ENCODE data around the gene SRC. TPM values are rescaled to one million over a fixed set of nuclear protein-coding genes. Genes with fewer than 3 reads are reported as not detected.

Gene SRC
- polyA plus RNA-seq, 3 donors = 13.5 to 25.7 (median 13.6) TPM

- no peak overlapping the region for H3K27ac ChIP-seq (ENCODE audit: low read depth, low read length)
- WGBS, 3 donors = 68 to 89% (median 80%) methylated on average over 3 of the region's 3 CpGs
Observed at GRCh38 chr20:37424062-37424851, 78.3 kb downstream of the SRC start.

DNA sequence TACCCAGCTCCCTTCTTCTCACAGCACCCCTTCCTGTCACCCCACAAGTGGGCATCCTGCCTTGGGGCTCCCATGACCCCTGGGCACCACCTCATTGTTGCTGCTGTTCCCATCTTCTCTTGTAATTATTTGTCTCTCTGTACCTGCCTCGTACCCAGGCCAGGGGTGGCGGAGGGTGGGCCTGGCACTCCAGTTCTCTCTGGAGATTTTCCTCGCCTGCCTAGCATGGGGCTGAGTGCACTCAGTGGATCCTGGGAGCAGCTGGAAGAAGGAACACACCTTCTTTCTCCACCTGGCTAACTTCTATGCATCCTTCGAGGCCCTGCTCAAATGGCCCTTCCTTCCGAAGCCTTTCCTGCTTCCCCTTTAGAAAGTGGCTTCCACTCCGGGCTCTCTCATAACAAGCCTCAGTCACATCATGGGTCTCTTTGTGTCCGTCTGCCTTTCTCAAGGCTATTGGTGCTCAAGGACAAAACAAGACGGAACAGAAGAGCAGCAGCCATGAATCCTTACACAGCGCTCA is 79.2 kb downstream of the SRC start:
- H3K27ac ChIP-seq (ENCODE audit: low read depth, low read length) = no peak overlapping the region
- WGBS, 3 donors = 78 to 95% (median 90%) methylated on average over 9 of the region's 9 CpGs

DNA sequence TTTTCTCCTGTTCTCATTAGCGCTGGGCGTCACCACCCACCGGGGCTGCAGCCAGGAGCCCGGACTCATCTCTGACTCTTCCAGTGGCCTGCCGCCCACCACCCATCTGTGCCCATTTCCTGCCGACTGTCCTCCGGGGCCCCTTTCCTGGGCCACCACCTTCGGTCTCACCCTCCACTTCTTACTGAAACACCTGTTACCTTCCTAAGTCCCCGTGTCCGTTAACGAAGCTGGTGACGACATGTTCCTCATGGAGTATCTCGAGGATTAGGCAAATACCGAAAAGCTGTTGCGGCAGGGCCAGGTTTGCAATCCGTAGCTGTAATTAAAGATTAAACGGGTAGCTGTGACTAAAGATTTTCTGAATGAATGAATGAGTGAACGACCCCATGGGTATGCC is 80.2 kb downstream of the SRC start:
- H3K27ac ChIP-seq (ENCODE audit: low read depth, low read length) = no peak overlapping the region
- WGBS, 3 donors = 54 to 73% (median 70%) methylated on average over 18 of the region's 18 CpGs

DNA sequence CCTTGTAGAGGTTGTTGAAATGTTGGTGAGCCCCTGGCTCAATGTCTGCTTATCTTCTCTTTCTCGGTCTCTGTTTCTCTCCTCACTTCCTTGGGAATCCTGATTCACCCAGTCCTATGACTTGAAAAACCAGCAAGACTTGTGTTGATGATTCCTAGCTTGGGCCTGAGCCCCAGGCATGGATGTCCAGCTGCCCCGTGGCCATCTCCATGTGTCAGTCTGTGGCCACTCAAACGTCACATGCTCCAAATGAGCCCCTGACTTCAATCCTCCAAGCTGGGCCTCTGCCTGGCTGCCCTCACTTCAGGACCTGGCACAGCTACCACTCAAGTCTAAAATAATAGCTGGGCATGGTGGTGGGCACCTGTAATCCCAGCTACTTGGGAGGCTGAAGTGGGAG is 81.0 kb downstream of the SRC start:
- no peak overlapping the region for H3K27ac ChIP-seq (ENCODE audit: low read depth, low read length)
- WGBS, 3 donors = 69 to 81% (median 79%) methylated on average over 3 of the region's 3 CpGs

DNA sequence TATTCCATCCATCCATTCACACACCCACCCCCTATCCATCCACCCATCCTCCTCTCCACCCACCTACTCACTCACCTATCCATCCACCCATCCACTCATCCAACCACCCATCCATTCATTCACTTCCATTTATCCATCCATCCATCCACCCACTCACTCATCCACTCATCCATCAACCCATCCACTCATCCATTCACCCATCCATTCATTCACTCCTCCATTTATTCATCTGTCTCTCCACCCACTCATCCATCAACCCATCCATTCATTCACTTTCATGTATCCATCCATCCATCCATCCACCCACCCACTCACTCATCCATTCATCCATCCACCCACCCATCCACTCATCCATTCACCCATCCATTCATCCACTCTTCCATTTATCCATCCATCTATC is 84.1 kb downstream of the SRC start:
- no peak overlapping the region for H3K27ac ChIP-seq (ENCODE audit: low read depth, low read length)

GRCh38 chr20:37430778-37431460 is 85.0 kb downstream of the SRC start:
- H3K27ac ChIP-seq (ENCODE audit: low read depth, low read length) = no peak overlapping the region
- 61 to 84% (median 76%) methylated on average over 7 of the region's 7 CpGs for WGBS, 3 donors

- 82 to 93% (median 93%) methylated on average over 12 of the region's 12 CpGs for WGBS, 3 donors
- H3K27ac ChIP-seq (ENCODE audit: low read depth, low read length) = no peak overlapping the region
Observed at GRCh38 chr20:37431786-37432185, 85.8 kb downstream of the SRC start.

GRCh38 chr20:37432606-37433005 is 86.7 kb downstream of the SRC start:
- 55 to 68% (median 64%) methylated on average over 1 of the region's 1 CpG for WGBS, 3 donors
- H3K27ac ChIP-seq (ENCODE audit: low read depth, low read length) = no peak overlapping the region

- 47 to 64% (median 63%) methylated on average over 4 of the region's 4 CpGs for WGBS, 3 donors
- H3K27ac ChIP-seq (ENCODE audit: low read depth, low read length) = no peak overlapping the region
Observed at GRCh38 chr20:37435607-37436006, 89.7 kb downstream of the SRC start.

DNA sequence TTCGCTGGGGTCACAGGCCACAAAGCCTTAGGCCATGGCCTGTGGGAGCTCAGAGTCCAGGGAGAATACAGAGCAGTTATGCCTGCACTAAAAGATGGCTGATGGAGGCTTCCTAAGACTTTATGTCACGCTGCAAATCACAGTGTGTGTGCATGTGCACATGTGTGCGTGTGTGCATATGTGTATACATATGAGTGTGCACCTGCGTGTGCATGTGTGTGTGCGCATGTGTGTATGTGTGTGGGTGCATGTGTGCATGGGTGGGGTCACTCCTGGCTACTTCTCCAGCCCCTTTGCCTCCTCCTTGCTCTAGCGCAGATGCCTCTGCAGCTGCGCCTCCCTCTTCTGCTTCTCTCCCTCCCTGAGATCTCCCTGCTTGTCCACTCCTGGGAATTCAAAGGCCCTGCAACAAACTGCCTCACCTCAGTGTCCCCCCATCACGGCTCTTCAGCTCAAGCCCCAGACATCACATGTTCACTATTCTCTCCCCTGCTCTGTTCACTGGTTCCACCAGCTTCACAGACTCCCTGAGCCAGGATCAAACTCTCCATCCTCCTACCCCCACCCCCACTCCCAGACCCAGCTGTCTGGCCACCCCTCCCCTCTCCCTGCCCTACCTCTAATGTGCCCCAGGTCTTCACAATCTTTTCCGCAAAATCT is 90.7 kb downstream of the SRC start:
- 80 to 95% (median 92%) methylated on average over 9 of the region's 9 CpGs for WGBS, 3 donors
- no peak overlapping the region for H3K27ac ChIP-seq (ENCODE audit: low read depth, low read length)

DNA sequence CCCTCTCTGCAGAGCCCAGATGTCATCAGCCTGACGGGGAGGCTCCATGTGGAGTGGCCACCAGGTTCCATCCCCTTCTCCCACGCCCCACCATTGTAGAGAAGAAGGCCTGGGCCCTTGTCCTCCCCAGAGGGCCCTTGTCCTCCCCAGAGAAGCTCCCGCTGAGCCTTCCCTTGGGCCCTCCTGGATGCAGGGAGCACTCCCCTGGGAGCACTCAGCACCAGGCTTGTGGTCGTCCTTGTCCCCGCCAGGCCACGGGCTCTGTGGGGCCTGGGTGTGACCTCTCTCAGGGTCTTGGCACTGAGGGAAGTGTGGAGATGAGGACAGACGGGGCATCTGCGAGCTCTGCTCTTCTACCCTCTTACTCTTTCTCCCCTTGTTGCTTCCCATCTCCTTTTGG is 91.7 kb downstream of the SRC start:
- no peak overlapping the region for H3K27ac ChIP-seq (ENCODE audit: low read depth, low read length)
- 82 to 92% (median 90%) methylated on average over 8 of the region's 8 CpGs for WGBS, 3 donors

GRCh38 chr20:37438464-37439222 is 92.7 kb downstream of the SRC start:
- H3K27ac ChIP-seq (ENCODE audit: low read depth, low read length) = no peak overlapping the region
- 78 to 87% (median 85%) methylated on average over 25 of the region's 25 CpGs for WGBS, 3 donors

DNA sequence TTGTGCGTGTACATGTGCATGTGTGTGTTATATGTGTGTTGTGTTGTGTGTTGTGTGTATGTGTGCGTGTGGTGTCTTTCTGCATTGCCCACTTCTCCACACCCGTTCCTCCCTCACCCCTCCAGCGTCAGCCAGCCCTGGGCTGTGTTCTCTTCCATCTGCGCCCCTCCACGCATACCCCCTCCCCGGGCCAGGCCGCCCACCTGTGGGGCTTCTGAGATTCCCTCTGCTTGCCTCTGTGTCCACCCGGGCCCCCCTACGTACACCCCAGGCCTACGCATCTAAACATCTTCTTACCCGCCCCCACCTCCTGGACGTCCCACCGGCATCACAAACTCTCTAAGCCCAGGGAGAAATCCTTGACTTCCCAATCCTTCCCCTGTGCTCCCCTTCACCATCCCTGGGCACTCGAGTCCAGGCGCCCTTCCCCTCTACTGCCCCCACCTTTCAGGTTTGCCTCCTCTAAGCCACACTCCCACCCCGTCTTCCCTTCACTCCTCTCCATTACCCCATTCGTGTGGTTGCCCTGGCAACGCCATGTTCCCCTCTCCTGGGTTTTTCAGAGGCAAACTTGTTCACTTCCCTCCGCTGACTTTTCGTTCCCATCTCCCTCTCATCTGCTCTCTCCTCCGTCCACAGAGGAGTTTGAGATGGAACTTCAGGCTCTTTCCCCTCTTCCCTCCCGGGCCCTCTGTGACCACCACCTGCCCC is 93.4 kb downstream of the SRC start:
- no peak overlapping the region for H3K27ac ChIP-seq (ENCODE audit: low read depth, low read length)
- WGBS, 3 donors = 51 to 80% (median 77%) methylated on average over 22 to 23 of the region's 23 CpGs

DNA sequence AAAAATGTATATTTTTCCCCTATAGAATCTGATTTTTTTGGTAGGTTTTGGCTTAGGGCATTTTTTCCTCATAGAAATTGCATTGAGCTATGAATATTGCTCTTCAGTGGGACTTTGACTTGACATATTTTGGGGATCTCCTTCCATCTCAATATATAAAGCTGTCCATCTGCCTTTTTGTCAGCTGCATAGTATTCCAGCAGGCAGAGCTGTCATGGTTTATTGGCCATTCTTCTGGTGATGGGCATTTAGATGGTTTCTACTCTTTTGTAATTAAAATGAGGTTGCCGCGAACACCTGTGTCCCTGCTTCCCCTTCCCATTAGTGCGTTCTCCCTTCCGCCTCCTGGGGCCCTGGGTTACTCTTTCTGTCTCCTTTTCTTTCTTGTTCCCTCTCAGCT is 95.1 kb downstream of the SRC start:
- 85 to 96% (median 94%) methylated on average over 4 of the region's 4 CpGs for WGBS, 3 donors

GRCh38 chr20:37442547-37442946 is 96.6 kb downstream of the SRC start:
- WGBS, 3 donors = 79 to 89% (median 89%) methylated on average over 1 of the region's 1 CpG
- no peak overlapping the region for H3K27ac ChIP-seq (ENCODE audit: low read depth, low read length)

More for the DNA sequence above, 95.1 kb downstream of the SRC start:
- no peak overlapping the region for H3K27ac ChIP-seq (ENCODE audit: low read depth, low read length)

- 70 to 91% (median 88%) methylated on average over 3 of the region's 3 CpGs for WGBS, 3 donors
Observed at GRCh38 chr20:37442986-37443385, 97.0 kb downstream of the SRC start.

GRCh38 chr20:37443596-37443995 is 97.7 kb downstream of the SRC start:
- H3K27ac ChIP-seq (ENCODE audit: low read depth, low read length) = no peak overlapping the region
- WGBS, 3 donors = 78 to 83% (median 81%) methylated on average over 4 of the region's 4 CpGs

More at GRCh38 chr20:37442986-37443385, 97.0 kb downstream of the SRC start:
- no peak overlapping the region for H3K27ac ChIP-seq (ENCODE audit: low read depth, low read length)

GRCh38 chr20:37445041-37445440 is 99.1 kb downstream of the SRC start:
- H3K27ac ChIP-seq (ENCODE audit: low read depth, low read length) = no peak overlapping the region
- 62 to 80% (median 76%) methylated on average over 6 of the region's 6 CpGs for WGBS, 3 donors

Data from adipose tissue (tissue), 3 donors.